ENCODE data around the gene LIME1.
"Not testable (repeated sequence)": the region's sequence is repeated elsewhere in the genome, so short reads cannot be mapped to it uniquely, and the experiment has no call there.

Gene LIME1

GRCh38 chr20:63708301-63709148, 27.9 kb upstream of the LIME1 start:
- no peak for DNase-seq

- no peak for DNase-seq
Measured at GRCh38 chr20:63709149-63709527, 27.3 kb upstream of the LIME1 start.

- no peak for DNase-seq
Measured at GRCh38 chr20:63711085-63711645, 25.3 kb upstream of the LIME1 start.

DNA sequence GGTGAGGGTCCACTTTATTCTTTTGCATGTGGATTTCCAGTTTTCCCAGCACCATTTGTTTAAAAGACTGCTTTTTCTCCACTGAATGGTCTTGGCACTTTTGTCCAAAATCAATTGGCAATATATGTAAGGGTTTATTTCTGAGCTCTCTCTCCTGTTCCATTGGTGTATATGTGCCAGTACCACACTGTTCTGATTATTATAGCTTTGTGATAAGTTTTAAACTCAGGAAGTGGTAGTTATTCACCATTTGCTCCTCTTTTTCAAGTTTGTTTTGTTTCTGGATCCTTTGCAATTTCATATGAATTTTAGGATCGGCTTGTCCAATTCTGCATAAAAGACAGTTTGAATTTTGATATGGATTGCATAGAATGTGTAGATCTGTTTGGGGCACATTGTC, 24.3 kb upstream of the LIME1 start:
- no peak for DNase-seq

- DNase-seq: no peak
Measured at GRCh38 chr20:63714858-63715257, 21.6 kb upstream of the LIME1 start.

GRCh38 chr20:63718996-63719395, 17.5 kb upstream of the LIME1 start:
- no peak for DNase-seq

DNA sequence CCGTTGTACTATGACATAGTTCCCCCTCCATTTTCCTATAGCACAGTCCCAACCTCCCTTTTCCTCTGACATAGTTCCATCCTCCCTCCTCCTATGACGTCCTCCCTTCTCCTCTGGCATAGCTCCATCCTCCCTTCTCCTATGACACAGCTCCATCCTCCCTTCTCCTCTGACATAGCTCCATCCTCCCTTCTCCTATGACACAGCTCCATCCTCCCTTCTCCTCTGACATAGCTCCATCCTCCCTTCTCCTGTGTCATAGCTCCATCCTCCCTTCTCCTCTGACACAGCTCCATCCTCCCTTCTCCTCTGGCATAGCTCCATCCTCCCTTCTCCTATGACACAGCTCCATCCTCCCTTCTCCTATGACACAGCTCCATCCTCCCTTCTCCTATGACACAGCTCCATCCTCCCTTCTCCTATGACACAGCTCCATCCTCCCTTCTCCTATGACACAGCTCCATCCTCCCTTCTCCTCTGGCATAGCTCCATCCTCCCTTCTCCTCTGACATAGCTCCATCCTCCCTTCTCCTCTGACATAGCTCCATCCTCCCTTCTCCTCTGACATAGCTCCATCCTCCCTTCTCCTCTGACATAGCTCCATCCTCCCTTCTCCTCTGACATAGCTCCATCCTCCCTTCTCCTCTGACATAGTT, 13.4 kb upstream of the LIME1 start:
- not testable (repeated sequence) for DNase-seq

- not testable (repeated sequence) for DNase-seq
Measured at GRCh38 chr20:63730189-63730733, 6.2 kb upstream of the LIME1 start.

DNA sequence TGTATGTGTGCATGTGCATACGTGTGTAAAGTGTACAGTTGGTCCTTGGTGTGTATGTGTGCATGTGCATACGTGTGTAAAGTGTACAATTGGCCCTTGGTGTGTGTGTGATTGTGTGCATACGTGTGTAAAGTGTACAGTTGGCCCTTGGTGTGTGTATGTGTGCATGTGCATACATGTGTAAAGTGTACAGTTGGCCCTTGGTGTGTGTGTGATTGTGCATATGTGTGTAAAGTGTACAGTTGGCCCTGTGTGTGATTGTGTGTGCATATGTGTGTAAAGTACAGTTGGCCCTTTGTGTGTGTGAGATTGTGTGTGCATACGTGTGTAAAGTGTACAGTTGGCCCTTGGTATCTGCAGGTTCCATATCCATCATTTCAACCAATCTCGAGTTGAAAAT, 5.1 kb upstream of the LIME1 start:
- no peak for DNase-seq

GRCh38 chr20:63732118-63733095, 4.1 kb upstream of the LIME1 start:
- no peak for DNase-seq

- no peak for DNase-seq
Measured at GRCh38 chr20:63733117-63733516, 3.3 kb upstream of the LIME1 start.

GRCh38 chr20:63733579-63734081, 2.8 kb upstream of the LIME1 start:
- no peak for DNase-seq

DNA sequence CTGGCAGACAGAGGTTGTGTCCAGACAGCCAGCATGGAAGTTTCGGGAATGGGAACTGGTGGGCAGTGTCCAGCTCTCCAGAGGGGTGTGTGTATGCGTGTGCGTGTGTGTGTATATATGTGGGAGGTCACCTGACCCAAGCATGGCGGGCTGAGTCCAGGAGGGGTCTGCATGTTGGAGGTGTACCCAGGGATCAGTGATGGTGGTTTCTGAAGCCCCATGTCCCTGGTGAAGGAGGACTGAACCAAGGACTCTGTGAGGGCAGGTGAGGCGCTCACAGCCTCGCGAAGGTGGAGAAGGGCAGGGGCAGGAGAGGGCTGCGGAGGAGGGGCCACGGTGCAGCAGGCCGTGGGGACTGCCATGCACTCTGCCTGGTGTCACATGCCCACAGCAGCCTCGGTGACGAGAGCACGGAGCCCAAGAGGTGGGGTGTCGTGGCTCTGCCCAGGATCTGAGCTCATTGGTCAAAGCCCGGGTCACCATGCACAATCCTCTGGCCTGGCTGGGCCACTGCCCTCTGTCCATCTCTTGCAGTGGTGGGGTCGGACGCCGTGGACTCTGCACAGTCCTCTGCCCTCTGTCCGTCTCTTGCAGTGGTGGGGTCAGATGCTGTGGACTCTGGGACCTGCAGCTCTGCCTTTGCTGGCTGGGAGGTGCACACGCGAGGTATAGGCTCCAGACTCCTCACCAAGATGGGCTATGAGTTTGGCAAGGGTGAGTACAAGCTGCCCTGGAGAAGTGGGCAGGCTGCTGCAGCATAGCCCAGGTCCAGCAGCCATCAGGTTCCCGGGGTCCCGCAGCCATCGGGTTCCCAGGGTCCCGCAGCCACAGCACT, 2.1 kb upstream of the LIME1 start:
- no peak for DNase-seq

GRCh38 chr20:63734946-63735858, 1.3 kb upstream of the LIME1 start:
- DNase-seq: no peak

DNA sequence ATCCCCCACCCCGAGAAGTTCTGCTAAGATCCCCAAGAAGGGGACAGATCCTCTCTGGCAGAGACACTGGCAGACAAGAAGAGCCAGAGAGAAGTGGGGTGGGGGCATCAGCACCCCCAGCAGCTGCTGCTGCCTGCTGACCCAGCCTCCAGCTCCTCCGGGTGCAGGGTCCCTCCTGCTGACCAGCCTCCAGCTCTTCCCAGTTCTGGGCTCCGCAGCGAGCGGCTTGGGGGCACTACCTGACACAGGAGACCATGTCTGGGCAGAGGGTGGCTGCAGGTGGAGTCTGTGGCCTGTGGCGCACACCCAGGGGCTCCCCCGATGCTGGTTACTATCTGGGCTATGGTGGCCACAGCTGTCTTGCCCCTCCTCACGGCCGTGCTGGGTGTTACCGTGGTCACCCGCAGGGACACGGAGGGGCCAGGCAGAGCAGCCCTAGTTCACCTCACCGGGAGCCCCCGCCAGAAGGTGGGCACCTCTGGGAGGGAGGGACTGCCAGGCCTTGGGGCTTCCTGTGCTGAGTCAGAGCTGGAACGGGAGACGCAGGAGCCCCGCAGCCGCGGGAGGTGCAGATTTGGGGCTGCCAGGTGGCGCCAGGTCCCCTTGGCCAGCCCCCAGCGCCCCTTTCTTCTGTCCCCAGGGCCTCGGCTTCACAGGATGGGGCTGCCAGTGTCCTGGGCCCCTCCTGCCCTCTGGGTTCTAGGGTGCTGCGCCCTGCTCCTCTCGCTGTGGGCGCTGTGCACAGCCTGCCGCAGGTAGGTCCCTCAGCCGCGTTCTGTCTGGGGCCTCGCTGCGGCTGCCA, 630 bp downstream of the LIME1 start:
- peak; percentile 47 for DNase-seq

DNA sequence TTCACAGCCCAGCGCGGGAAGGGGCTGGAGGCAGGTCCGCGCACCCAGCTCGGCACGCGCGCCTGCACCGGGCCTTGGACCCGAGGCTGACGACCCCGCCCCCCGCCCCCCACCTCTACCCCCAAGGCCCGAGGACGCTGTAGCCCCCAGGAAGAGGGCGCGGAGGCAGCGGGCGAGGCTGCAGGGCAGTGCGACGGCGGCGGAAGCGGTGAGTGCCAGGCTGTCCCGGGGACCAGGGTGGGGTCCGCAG, 1.2 kb downstream of the LIME1 start:
- DNase-seq: no peak

- no peak for DNase-seq
Measured at GRCh38 chr20:63737945-63738686, 1.7 kb downstream of the LIME1 start.

- peak; percentile 36 for DNase-seq
Measured at GRCh38 chr20:63738687-63739129, 2.2 kb downstream of the LIME1 start.
